Neuron (in vitro differentiated cells): ENCODE data around the gene LRP8.
"Not testable (repeated sequence)": the region's sequence is repeated elsewhere in the genome, so short reads cannot be mapped to it uniquely, and the experiment has no call there.

Experiments used
- H2AFZ ChIP-seq: one replicate; pipeline ENCODE4 v1.6.1; 2013; ENCODE audit warnings: low read depth, mild to moderate bottlenecking, inconsistent platforms, low read length, moderate library complexity
- H3K27me3 ChIP-seq: one replicate; pipeline ENCODE4 v1.6.1; 2013; ENCODE audit warnings: low read length; ENCODE audit not compliant: insufficient read depth
- H3K36me3 ChIP-seq: one replicate; pipeline ENCODE4 v1.6.1; 2013; ENCODE audit warnings: low read length; ENCODE audit not compliant: insufficient read depth
- H3K4me1 ChIP-seq: one replicate; pipeline ENCODE4 v1.6.1; 2013; ENCODE audit warnings: low read length; ENCODE audit not compliant: insufficient read depth
- H3K4me3 ChIP-seq: 2 replicates; pipeline ENCODE4 v1.5.1; 2013; ENCODE audit warnings: mild to moderate bottlenecking, low read length, moderate library complexity
- H3K9me3 ChIP-seq: one replicate; pipeline ENCODE4 v1.6.1; 2013; ENCODE audit warnings: low read length

The LRP8 gene

DNA sequence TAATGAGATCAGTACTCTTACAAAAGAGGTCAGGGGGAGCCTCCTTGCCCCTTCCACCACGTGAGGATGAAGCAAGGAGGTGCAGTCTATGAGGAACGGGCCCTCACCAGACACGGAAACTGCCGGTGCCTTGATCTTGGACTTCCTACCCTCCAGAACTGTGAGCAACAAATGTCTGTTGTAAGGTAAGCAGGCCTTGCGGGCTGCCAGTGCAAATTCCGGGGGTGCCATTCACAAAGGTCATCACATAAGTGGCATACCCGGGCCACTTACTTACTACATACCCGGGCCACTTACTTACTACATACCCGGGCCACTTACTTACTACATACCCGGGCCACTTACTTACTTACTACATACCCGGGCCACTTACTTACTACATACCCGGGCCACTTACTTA is 44.7 kb downstream of the LRP8 start:
- not testable (repeated sequence) for H3K36me3 ChIP-seq, H3K27me3 ChIP-seq, H3K4me3 ChIP-seq, H2AFZ ChIP-seq, H3K9me3 ChIP-seq
- peaks cover 11% of the 10 kb centered on the region for H3K4me1 ChIP-seq

DNA sequence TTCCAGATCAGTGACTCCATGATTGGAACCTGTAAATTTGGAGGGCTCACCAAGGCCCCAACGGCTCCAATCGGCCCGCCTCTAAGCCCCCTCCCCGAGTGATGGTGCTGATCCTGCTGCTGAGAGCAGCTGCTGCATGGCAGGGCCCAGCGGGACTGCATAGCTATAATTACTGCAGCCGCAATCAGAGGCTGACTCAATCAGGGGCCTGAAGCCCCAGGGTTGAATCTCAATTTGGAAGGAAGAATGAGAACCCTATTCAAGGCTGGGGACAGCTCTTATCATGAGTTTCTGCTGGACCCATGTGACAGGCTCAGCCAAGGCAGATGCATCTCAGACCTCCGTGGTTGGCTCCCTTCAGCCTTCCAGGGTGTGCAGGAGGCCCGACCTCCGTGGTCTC is 46.7 kb downstream of the LRP8 start:
- H3K4me3 ChIP-seq = no peak overlapping the region
- peaks cover 17% of the 10 kb centered on the region for H3K36me3 ChIP-seq
- H2AFZ ChIP-seq = no peak overlapping the region
- no peaks in the 10 kb centered on the region for H3K9me3 ChIP-seq
- H3K27me3 ChIP-seq = no peaks in the 10 kb centered on the region
- no peaks in the 10 kb centered on the region for H3K4me1 ChIP-seq

DNA sequence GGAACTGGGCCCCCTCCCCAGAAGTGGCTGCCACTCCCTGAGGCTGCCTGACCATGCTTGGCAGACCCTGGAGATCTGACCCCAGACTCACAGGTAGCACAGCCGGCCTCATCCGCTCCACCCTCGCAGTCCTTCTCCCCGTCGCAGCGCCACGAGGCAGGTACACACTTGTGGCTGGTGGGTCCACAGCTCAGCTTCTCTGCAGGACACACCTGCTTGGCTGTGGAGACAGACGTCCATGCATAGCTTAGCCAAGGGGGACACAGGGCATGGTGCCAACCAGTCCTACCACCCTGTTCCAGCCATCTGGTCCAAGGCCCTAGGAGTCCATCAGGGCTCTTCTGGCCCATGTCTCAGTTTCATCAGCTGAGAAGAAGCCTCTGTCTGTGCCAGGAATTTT is 47.4 kb downstream of the LRP8 start:
- no peaks in the 10 kb centered on the region for H3K9me3 ChIP-seq
- no peak overlapping the region for H2AFZ ChIP-seq
- H3K4me3 ChIP-seq = no peak overlapping the region
- H3K36me3 ChIP-seq = peaks cover 18% of the 10 kb centered on the region
- H3K4me1 ChIP-seq = no peaks in the 10 kb centered on the region
- no peaks in the 10 kb centered on the region for H3K27me3 ChIP-seq

DNA sequence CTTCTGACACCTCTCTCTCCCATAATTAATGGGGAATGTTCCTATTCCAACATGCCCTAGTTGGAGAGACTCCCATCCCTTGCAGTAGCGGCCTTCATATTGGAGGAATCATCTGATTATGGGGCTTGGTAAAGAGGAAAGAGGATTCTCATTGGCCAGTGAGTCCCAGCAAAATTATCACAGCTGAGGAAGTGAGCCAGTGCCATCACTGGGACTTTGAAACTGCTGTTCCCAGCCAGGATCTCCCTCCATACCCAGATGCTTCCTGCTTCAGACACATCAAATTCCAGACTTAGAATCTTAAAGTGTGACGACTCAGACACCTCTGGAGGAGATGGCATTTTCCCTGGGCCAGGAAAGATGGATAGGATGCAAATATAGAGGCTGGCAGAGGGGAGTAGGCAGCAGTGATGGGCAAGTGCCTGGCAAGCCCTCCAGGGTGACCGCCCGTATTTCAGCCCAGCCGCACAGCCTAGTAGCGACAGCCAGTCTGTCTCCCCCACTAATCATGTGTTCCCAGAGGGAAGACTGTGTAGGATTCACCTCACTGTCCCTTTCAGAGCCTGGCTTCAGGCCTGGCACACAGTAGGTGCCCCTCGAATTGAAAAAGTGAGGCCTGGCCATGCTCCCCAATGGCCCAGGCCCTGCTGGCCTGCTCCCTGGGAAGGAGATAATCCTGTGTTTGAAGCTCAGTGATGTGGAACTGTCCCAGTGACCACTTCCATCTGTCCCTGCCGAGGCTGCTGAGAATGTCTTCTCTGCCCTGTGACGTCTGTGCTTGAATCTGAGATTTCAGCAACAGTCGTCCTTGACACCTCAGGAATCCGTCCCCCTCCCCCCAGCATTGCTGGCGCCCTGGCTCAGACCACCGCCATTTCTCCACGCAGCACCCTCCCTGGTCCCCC is 48.3 kb downstream of the LRP8 start:
- H2AFZ ChIP-seq = no peak overlapping the region
- H3K9me3 ChIP-seq = no peaks in the 10 kb centered on the region
- no peak overlapping the region for H3K4me3 ChIP-seq
- peaks cover 19% of the 10 kb centered on the region for H3K36me3 ChIP-seq
- H3K4me1 ChIP-seq = no peaks in the 10 kb centered on the region
- H3K27me3 ChIP-seq = no peaks in the 10 kb centered on the region

DNA sequence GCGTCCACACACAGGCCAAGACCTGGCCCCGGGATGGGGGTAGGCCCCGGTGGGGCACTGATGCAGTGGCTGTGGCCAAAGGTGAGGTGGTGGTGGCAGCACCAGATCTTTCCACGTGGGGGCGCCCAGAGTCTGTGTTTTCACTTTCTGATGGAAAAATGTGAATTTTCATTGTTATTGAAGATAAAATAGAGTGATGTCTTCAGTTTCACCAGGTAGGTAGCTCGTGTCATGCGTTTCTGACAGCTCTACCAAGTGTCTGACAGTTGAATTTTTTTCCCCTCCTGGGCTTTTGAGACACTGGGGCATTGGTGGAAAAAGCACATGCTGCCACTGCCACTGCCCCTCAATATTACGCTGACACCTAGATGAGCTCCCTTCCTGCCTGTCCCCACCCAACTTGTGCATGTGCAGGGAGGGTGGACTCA is 49.6 kb downstream of the LRP8 start:
- H3K4me3 ChIP-seq = no peak overlapping the region
- peaks cover 25% of the 10 kb centered on the region for H3K36me3 ChIP-seq

DNA sequence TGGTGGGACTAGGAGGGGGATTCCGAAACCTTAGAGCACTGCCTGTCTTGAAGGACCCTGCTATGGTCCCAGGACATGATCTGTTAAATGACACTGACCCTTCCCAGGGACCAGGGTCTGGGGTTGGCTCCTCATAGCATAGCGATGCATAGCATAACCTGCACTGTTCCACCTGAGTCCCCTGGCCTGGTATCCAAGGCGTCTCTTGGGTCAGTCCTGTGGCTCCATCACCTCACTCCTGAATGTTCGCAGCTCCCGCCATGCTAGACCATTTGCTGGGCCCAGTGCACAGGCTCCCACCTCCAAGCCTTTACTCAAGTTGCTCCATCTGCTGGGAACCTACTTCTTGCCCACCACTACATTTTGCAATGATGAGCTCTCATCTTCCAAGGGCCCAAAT is 50.5 kb downstream of the LRP8 start:
- H3K36me3 ChIP-seq = peaks cover 25% of the 10 kb centered on the region
- no peak overlapping the region for H2AFZ ChIP-seq
- H3K4me1 ChIP-seq = no peaks in the 10 kb centered on the region
- H3K27me3 ChIP-seq = no peaks in the 10 kb centered on the region
- no peaks in the 10 kb centered on the region for H3K9me3 ChIP-seq
- no peak overlapping the region for H3K4me3 ChIP-seq

More for the DNA sequence above, 49.6 kb downstream of the LRP8 start:
- Histone ChIP-seq H3K4me1 (no peaks in the 10 kb centered on the region), H2AFZ (no peak overlapping the region), H3K27me3 (no peaks in the 10 kb centered on the region), H3K9me3 (no peaks in the 10 kb centered on the region)

DNA sequence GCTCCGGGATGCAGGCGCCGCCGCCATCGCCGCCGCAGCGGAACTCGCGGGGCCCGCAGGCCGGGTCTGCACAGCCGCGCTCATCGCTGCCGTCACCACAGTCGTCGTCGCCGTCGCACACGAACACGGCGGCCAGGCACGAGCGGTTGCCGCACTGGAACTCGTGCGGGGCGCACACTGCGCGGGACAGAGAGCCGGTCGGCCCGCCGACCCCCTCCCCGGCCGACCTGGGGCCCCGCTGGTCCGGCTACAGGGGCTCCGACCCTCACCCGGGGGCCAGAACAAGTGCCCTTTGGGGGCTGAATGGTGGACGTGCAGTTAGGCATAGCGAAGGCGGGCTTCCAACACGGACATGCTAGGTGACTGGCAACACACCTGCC is 51.0 kb downstream of the LRP8 start:
- H3K36me3 ChIP-seq = peaks cover 25% of the 10 kb centered on the region
- no peaks in the 10 kb centered on the region for H3K9me3 ChIP-seq
- H3K4me1 ChIP-seq = no peaks in the 10 kb centered on the region
- H3K27me3 ChIP-seq = no peaks in the 10 kb centered on the region
- H3K4me3 ChIP-seq = no peak overlapping the region
- no peak overlapping the region for H2AFZ ChIP-seq

DNA sequence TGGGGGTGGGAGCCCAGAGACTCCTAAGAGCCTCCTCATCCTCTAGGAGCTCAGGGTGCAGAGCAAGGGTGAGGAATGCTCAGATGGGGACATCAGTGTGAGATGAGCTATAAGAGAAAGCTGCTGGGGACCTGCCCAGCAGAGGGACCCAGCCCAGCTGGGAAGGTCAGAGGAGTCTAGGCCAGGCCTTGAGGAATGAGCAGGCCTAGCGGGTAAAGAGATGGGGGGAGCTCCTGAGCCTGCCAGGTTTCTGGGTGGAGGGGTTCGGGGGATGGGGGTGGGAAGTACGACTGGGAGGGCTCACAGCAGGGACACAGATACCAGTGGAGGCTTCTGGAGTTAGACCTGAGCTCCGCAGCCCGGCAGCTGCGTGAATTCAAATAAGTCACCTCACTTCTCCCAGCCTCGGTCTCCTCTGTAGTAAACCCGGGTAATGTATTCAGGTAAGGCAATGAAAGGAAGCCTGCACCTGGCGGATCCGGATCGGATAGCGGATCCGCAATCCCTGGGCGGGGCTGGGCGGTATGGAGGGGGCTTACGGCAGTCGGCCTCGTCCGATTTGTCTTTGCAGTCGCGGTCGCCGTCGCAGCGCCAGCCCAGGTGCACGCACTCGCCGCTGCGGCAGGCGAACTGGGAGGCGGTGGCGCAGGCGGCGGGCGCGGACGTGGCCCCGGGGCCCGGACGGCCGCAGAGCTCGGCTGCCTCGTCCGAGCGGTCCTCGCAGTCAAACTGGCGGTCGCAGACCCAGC is 51.5 kb downstream of the LRP8 start:
- Histone ChIP-seq H3K4me1 (no peaks in the 10 kb centered on the region), H3K9me3 (peaks cover 5% of the 10 kb centered on the region), H3K36me3 (peaks cover 28% of the 10 kb centered on the region), H3K27me3 (no peaks in the 10 kb centered on the region), H2AFZ (no peak overlapping the region), H3K4me3 (no peak overlapping the region)

DNA sequence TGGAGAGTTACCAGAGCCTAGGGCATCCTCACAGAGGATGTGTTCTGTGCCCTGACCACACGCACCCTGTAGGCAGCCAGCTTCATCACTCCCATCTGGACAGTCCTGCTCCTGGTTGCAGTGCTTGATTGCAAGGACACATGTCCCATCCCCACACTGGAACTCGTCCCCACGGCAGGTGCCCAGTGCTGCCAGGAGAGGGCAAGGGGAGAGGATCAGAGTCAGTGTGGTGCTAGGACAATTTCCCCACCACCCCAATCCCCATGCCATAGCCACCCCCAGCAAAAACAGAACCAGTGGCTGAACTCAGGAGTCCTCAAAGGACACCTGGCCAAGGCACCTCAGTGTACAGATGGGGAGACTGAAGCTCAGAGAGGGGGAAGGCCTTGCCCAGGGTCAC is 52.3 kb downstream of the LRP8 start:
- Histone ChIP-seq H2AFZ (no peak overlapping the region), H3K9me3 (peaks cover 12% of the 10 kb centered on the region), H3K4me3 (no peak overlapping the region), H3K36me3 (peaks cover 34% of the 10 kb centered on the region), H3K27me3 (no peaks in the 10 kb centered on the region), H3K4me1 (no peaks in the 10 kb centered on the region)

DNA sequence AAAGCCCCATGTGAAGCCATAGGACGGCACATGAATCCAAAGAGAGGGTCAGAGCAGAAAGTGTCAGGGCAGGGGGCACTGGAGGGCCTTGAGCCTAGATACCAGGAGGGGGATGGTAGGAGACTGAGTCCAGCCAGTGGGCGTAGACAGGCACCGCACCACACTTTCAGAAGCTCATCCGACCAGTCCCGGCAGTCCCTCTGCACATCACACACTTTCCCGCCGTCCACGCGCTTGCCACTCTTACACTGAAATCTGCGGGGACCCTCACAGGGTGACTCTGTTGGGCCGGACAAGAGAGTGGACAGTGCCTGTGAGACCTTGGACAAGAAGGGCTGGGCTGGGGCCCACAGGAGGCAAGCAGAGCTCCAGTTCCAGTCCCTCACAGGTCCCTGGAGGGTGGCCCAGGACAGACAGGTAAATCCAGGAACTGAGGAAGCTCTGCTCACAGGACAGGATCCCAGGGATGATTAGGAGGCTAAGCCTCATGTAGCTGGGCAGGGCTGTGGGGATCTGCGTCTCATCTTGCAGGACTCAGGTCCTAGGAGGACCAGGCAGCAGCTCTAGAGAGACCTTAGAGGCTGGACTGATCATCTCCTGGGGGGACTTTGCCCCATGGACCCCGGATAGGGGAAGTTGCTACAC is 53.2 kb downstream of the LRP8 start:
- H3K36me3 ChIP-seq = peaks cover 34% of the 10 kb centered on the region
- H3K9me3 ChIP-seq = peaks cover 14% of the 10 kb centered on the region
- no peaks in the 10 kb centered on the region for H3K4me1 ChIP-seq
- H3K27me3 ChIP-seq = no peaks in the 10 kb centered on the region
- H3K4me3 ChIP-seq = no peak overlapping the region
- no peak overlapping the region for H2AFZ ChIP-seq

DNA sequence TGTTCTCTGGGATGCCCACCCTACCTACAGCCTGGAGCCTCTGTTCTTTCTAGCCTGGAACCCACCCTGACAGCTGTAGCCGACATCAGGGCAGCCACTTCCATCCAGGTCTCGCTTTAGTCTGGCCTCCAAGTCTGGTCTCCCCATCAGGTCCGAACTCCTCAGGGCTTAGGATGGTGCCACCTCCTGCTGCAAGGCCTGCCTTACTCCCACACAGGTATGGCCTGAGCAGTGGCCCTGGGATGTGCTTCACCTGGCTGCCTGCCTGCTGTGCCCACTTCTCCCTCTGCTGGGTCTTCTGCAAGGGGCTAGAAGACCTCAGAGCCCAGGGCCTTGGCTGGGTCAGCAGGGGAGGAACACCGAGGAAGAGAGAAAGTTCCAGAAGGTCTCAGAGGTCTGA is 53.8 kb downstream of the LRP8 start:
- Histone ChIP-seq H3K27me3 (no peaks in the 10 kb centered on the region), H3K4me1 (no peaks in the 10 kb centered on the region), H3K4me3 (no peak overlapping the region), H2AFZ (no peak overlapping the region), H3K9me3 (peaks cover 14% of the 10 kb centered on the region), H3K36me3 (peaks cover 34% of the 10 kb centered on the region)

DNA sequence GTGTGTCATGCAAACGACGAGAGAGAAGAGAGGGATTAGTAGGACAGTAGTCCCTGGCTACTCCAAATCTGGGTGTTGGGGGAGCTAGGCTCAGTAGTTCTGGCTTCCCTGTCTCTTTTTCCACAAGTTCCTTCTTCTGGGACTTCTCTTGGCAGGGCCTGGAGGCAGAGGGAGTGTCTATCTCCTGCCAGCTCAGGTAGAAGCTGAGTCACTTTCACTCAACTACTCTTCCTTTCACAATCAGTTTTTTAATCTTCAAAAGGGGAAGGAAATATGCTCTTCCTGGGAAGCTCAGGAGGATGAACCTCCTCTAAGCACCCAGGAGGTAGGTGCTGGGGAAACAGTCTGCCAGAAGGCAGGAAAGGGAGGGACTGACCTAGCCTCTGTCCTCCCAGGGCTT is 54.3 kb downstream of the LRP8 start:
- no peak overlapping the region for H2AFZ ChIP-seq
- no peaks in the 10 kb centered on the region for H3K4me1 ChIP-seq
- H3K36me3 ChIP-seq = peaks cover 34% of the 10 kb centered on the region
- H3K9me3 ChIP-seq = peaks cover 14% of the 10 kb centered on the region
- H3K27me3 ChIP-seq = no peaks in the 10 kb centered on the region
- no peak overlapping the region for H3K4me3 ChIP-seq

DNA sequence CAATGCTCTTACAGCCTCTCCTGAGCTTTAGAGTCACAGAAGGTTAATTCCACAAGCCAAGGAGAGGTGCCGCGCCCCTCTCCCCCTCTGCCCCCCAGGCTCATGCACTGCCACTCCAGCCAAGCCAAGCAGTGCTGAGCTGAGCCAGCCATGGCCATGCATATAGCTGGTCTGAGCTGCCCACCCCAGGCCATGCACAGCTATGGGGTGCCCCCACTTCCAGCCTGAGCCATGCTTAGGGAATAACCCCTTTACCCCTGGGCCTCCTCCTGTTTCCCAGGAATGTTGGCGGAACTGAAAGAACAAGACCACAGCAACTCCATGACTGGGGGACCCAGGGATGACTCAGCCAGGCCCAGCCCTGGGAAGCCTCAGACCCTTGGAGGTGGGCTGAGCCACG is 55.5 kb downstream of the LRP8 start:
- Histone ChIP-seq H2AFZ (no peak overlapping the region), H3K4me1 (no peaks in the 10 kb centered on the region), H3K9me3 (peaks cover 14% of the 10 kb centered on the region), H3K27me3 (no peaks in the 10 kb centered on the region), H3K4me3 (no peak overlapping the region), H3K36me3 (peaks cover 28% of the 10 kb centered on the region)
